HL-60 (cell line): Measurements from ENCODE around the gene BRIP1.

Experiments
- DNase-seq, 2 experiments: peaks; one replicate each; pipeline ENCODE4 v3.0.0-alpha.2; 2010 to 2020; ENCODE audit warnings: low read depth in 1 of 2, low spot score in 1 of 2
- H3K27ac ChIP-seq: fragments of 250-450 bp; sonication (Bioruptor Pico); replicated peaks from 2 replicates; pipeline ENCODE4 v1.5.1; 2020; ENCODE audit warnings: mild to moderate bottlenecking, moderate library complexity
- H3K27me3 ChIP-seq: fragments of 250-450 bp; sonication (Bioruptor Pico); 2 replicates; pipeline ENCODE4 v1.5.1; 2021; ENCODE audit warnings: mild to moderate bottlenecking, moderate library complexity; ENCODE audit not compliant: insufficient read depth, poor library complexity, severe bottlenecking
- H3K4me3 ChIP-seq: replicated peaks from 2 replicates; pipeline ENCODE4 v1.5.1; 2011; ENCODE audit warnings: mild to moderate bottlenecking, control low read depth, low read length; ENCODE audit not compliant: insufficient read depth
- GABPA ChIP-seq: IDR thresholded peaks from 2 replicates; pipeline ENCODE4 v1.6.1; 2012; ENCODE audit warnings: low read depth
- POLR2AphosphoS5 ChIP-seq: IDR thresholded peaks from 2 replicates; pipeline ENCODE4 v1.6.1; 2012; ENCODE audit warnings: low read depth
- SPI1 ChIP-seq: IDR thresholded peaks from 2 replicates; pipeline ENCODE4 v1.6.1; 2012; ENCODE audit warnings: low read depth, mild to moderate bottlenecking, borderline replicate concordance
- TF ChIP-seq, protein P1 (sequence below): IDR thresholded peaks from one replicate; pipeline ENCODE4 v1.5.1; 2011; ENCODE audit warnings: low read length, control low read depth, inconsistent platforms; ENCODE audit not compliant: insufficient read depth
- TF ChIP-seq, protein P2 (sequence below): IDR thresholded peaks from 2 replicates; pipeline ENCODE4 v1.6.1; 2012; ENCODE audit warnings: low read depth; ENCODE audit not compliant: insufficient replicate concordance

The BRIP1 gene

DNA sequence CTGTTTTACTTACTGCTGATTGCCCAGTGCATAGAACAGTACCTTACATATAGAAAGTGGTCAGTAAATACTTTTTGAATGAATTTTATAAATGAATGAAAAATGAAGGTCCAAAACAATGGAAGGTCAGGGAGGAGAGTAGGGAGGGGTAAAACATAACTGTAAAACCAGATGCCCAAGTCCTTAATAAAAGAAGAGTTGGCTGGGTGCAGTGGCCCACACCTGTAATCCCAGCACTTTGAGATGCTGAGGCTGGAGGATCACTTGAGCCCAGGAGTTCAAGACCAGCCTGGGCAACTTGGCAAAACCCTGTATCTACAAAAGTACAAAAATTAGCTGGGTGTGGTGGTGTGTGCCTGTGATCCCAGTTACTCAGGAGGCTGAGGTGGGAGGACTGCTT, 108.2 kb downstream of the BRIP1 start:
- Histone ChIP-seq H3K27me3 (no peaks in the 10 kb centered on the region), H3K4me3 (no peak overlapping the region), H3K27ac (no peak overlapping the region)
- TF ChIP-seq POLR2AphosphoS5 (no peak), GABPA (no peak), SPI1 (no peak)
- TF ChIP-seq, protein P1, sequence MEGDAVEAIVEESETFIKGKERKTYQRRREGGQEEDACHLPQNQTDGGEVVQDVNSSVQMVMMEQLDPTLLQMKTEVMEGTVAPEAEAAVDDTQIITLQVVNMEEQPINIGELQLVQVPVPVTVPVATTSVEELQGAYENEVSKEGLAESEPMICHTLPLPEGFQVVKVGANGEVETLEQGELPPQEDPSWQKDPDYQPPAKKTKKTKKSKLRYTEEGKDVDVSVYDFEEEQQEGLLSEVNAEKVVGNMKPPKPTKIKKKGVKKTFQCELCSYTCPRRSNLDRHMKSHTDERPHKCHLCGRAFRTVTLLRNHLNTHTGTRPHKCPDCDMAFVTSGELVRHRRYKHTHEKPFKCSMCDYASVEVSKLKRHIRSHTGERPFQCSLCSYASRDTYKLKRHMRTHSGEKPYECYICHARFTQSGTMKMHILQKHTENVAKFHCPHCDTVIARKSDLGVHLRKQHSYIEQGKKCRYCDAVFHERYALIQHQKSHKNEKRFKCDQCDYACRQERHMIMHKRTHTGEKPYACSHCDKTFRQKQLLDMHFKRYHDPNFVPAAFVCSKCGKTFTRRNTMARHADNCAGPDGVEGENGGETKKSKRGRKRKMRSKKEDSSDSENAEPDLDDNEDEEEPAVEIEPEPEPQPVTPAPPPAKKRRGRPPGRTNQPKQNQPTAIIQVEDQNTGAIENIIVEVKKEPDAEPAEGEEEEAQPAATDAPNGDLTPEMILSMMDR = no peak
- TF ChIP-seq, protein P2, sequence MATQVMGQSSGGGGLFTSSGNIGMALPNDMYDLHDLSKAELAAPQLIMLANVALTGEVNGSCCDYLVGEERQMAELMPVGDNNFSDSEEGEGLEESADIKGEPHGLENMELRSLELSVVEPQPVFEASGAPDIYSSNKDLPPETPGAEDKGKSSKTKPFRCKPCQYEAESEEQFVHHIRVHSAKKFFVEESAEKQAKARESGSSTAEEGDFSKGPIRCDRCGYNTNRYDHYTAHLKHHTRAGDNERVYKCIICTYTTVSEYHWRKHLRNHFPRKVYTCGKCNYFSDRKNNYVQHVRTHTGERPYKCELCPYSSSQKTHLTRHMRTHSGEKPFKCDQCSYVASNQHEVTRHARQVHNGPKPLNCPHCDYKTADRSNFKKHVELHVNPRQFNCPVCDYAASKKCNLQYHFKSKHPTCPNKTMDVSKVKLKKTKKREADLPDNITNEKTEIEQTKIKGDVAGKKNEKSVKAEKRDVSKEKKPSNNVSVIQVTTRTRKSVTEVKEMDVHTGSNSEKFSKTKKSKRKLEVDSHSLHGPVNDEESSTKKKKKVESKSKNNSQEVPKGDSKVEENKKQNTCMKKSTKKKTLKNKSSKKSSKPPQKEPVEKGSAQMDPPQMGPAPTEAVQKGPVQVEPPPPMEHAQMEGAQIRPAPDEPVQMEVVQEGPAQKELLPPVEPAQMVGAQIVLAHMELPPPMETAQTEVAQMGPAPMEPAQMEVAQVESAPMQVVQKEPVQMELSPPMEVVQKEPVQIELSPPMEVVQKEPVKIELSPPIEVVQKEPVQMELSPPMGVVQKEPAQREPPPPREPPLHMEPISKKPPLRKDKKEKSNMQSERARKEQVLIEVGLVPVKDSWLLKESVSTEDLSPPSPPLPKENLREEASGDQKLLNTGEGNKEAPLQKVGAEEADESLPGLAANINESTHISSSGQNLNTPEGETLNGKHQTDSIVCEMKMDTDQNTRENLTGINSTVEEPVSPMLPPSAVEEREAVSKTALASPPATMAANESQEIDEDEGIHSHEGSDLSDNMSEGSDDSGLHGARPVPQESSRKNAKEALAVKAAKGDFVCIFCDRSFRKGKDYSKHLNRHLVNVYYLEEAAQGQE = no peak
- no peak for DNase-seq

DNA sequence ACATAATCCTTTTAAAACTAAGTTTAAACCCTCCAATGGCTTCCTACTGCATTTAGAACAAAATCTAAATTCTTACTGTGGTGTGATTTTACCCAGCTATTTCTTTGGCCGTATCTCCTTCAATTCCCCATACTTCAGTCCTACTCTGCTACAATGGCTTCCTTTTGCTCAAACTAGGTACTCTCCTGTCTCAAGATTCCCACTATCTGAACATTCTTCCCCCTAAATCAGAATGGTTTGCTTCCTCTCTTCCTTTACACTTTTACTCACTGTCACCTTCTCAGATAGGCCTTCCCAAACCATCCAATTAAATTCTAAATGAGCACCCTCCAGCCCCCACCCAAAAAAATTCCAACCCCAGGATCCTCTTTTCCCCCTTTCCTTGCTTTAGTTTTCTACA, 109.2 kb downstream of the BRIP1 start:
- Histone ChIP-seq H3K4me3 (no peak overlapping the region), H3K27ac (no peak overlapping the region), H3K27me3 (no peaks in the 10 kb centered on the region)
- no peak for DNase-seq
- TF ChIP-seq GABPA (no peak), POLR2AphosphoS5 (no peak), SPI1 (no peak)
- TF ChIP-seq, protein P1 = no peak
- TF ChIP-seq, protein P2 = no peak

DNA sequence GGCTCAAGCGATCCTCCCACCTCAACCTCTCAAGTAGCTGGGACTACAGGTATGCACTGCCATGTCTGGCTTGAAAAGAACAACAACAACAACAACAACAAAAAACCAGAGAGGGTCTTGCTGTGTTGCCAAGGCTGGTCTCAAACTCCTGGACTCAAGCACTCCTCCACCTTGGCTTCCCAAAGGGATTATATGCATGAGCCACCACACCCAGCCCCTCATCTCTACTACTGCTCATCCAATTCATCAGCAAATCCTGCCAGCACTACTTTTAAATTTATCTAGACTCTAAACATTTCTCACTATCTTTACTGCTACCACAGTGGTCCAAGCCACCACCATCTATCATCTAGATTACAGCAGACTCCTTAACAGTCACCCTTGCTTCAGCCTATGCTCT, 109.6 kb downstream of the BRIP1 start:
- Histone ChIP-seq H3K4me3 (no peak overlapping the region), H3K27ac (no peak overlapping the region), H3K27me3 (no peaks in the 10 kb centered on the region)
- no peak for DNase-seq
- TF ChIP-seq POLR2AphosphoS5 (no peak), SPI1 (no peak), GABPA (no peak)
- TF ChIP-seq, protein P2 = no peak
- TF ChIP-seq, protein P1 = no peak
